HEK293 (cell line): ENCODE measurements around the gene KIAA1328.

Experiments
- KLF8 ChIP-seq: fragments of 450-650 bp; formaldehyde crosslinking; IDR thresholded peaks from 2 replicates; pipeline ENCODE4 v1.5.1; 2016; ENCODE audit warnings: missing biosample characterization, missing genetic modification characterization
- ZBTB1 ChIP-seq: fragments of 450-650 bp; formaldehyde crosslinking; IDR thresholded peaks from 2 replicates; pipeline ENCODE4 v1.5.1; 2016; ENCODE audit warnings: missing biosample characterization, missing genetic modification characterization
- ZFP3 ChIP-seq: fragments of 450-650 bp; formaldehyde crosslinking; IDR thresholded peaks from 2 replicates; pipeline ENCODE4 v1.5.1; 2016; ENCODE audit warnings: low read depth, missing biosample characterization, missing genetic modification characterization
- ZNF10 ChIP-seq: fragments of 450-650 bp; formaldehyde crosslinking; IDR thresholded peaks from 2 replicates; pipeline ENCODE4 v1.5.1; 2017; ENCODE audit warnings: missing biosample characterization, missing genetic modification characterization
- ZNF239 ChIP-seq: fragments of 450-650 bp; formaldehyde crosslinking; IDR thresholded peaks from 2 replicates; pipeline ENCODE4 v1.5.1; 2016; ENCODE audit warnings: missing biosample characterization, missing genetic modification characterization
- ZNF24 ChIP-seq: fragments of 450-650 bp; formaldehyde crosslinking; IDR thresholded peaks from 2 replicates; pipeline ENCODE4 v1.5.1; 2016; ENCODE audit warnings: missing biosample characterization, missing genetic modification characterization
- ZNF530 ChIP-seq: fragments of 450-650 bp; formaldehyde crosslinking; IDR thresholded peaks from 2 replicates; pipeline ENCODE4 v1.5.1; 2016; ENCODE audit warnings: low read depth, missing biosample characterization, missing genetic modification characterization
- ZNF600 ChIP-seq: fragments of 450-650 bp; formaldehyde crosslinking; IDR thresholded peaks from 2 replicates; pipeline ENCODE4 v1.5.1; 2016; ENCODE audit warnings: missing biosample characterization, missing genetic modification characterization
- ZNF645 ChIP-seq: fragments of 450-650 bp; formaldehyde crosslinking; IDR thresholded peaks from 2 replicates; pipeline ENCODE4; 2016; ENCODE audit warnings: missing biosample characterization, missing genetic modification characterization
- ZNF747 ChIP-seq: fragments of 450-650 bp; formaldehyde crosslinking; IDR thresholded peaks from 2 replicates; pipeline ENCODE4 v1.5.1; 2016; ENCODE audit warnings: missing biosample characterization, missing genetic modification characterization
- ZNF777 ChIP-seq: fragments of 450-650 bp; formaldehyde crosslinking; IDR thresholded peaks from 2 replicates; pipeline ENCODE4 v1.5.1; 2017; ENCODE audit warnings: missing biosample characterization, missing genetic modification characterization, borderline replicate concordance
- TF ChIP-seq, protein P1 (sequence below): fragments of 450-650 bp; formaldehyde crosslinking; IDR thresholded peaks from 2 replicates; pipeline ENCODE4 v1.5.1; 2016; ENCODE audit warnings: missing biosample characterization, missing genetic modification characterization
- TF ChIP-seq, protein P2 (sequence below): fragments of 450-650 bp; formaldehyde crosslinking; IDR thresholded peaks from 2 replicates; pipeline ENCODE4 v1.5.0; 2017; ENCODE audit warnings: missing biosample characterization, missing genetic modification characterization, borderline replicate concordance
- TF ChIP-seq, protein P3 (sequence below): fragments of 450-650 bp; formaldehyde crosslinking; conservative IDR thresholded peaks from 2 replicates; pipeline ENCODE4 v1.5.1; 2016; ENCODE audit warnings: low read depth, missing biosample characterization, missing genetic modification characterization

DNA sequence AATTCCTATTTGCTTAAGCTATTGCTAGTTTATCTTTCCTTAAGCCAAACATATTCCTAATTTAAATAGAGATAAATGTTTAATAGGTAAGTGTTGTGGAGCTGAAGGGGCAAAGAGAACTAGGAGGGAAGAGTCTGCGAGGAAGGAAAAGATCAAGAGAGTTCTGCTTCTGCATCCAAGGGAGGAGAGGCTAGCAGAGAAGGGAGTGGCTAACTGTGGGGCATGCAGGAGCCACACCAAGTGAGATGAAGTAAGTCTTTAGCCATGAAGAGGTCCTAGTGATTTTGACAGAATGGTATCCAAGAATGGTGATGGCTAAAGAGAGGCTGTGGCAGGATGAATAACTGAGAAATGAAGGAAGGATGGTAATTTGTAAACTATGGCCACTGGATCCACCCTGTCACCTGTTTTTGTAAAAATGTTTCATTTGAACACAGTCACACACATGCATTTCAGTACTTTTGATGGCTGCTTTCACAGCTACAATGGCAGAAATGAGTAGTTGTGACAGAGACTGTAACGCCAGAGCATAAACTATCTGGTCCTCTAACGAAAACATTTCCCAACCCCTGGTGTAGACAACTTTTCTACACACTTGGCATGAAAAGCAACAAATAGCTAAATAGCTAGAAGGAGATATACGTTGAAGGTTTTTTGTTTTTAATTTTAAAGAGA is 15.7 kb upstream of the KIAA1328 start:
- TF ChIP-seq ZNF645 (tag by site-specific recombination), result no peak
- TF ChIP-seq, protein P1, sequence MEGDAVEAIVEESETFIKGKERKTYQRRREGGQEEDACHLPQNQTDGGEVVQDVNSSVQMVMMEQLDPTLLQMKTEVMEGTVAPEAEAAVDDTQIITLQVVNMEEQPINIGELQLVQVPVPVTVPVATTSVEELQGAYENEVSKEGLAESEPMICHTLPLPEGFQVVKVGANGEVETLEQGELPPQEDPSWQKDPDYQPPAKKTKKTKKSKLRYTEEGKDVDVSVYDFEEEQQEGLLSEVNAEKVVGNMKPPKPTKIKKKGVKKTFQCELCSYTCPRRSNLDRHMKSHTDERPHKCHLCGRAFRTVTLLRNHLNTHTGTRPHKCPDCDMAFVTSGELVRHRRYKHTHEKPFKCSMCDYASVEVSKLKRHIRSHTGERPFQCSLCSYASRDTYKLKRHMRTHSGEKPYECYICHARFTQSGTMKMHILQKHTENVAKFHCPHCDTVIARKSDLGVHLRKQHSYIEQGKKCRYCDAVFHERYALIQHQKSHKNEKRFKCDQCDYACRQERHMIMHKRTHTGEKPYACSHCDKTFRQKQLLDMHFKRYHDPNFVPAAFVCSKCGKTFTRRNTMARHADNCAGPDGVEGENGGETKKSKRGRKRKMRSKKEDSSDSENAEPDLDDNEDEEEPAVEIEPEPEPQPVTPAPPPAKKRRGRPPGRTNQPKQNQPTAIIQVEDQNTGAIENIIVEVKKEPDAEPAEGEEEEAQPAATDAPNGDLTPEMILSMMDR (tag by site-specific recombination), result no peak
- TF ChIP-seq, protein P2, sequence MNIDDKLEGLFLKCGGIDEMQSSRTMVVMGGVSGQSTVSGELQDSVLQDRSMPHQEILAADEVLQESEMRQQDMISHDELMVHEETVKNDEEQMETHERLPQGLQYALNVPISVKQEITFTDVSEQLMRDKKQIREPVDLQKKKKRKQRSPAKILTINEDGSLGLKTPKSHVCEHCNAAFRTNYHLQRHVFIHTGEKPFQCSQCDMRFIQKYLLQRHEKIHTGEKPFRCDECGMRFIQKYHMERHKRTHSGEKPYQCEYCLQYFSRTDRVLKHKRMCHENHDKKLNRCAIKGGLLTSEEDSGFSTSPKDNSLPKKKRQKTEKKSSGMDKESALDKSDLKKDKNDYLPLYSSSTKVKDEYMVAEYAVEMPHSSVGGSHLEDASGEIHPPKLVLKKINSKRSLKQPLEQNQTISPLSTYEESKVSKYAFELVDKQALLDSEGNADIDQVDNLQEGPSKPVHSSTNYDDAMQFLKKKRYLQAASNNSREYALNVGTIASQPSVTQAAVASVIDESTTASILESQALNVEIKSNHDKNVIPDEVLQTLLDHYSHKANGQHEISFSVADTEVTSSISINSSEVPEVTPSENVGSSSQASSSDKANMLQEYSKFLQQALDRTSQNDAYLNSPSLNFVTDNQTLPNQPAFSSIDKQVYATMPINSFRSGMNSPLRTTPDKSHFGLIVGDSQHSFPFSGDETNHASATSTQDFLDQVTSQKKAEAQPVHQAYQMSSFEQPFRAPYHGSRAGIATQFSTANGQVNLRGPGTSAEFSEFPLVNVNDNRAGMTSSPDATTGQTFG, result no peak
- no peak for TF ChIP-seq ZNF10 (tag by site-specific recombination)
- no peak for TF ChIP-seq ZBTB1 (tag by site-specific recombination)
- no peak for TF ChIP-seq ZNF777 (tag by site-specific recombination)
- TF ChIP-seq KLF8, result no peak
- no peak for TF ChIP-seq ZNF239 (tag by site-specific recombination)
- TF ChIP-seq ZNF747 (tag by site-specific recombination), result no peak
- no peak for TF ChIP-seq ZNF24 (tag by site-specific recombination)
- TF ChIP-seq, protein P3, sequence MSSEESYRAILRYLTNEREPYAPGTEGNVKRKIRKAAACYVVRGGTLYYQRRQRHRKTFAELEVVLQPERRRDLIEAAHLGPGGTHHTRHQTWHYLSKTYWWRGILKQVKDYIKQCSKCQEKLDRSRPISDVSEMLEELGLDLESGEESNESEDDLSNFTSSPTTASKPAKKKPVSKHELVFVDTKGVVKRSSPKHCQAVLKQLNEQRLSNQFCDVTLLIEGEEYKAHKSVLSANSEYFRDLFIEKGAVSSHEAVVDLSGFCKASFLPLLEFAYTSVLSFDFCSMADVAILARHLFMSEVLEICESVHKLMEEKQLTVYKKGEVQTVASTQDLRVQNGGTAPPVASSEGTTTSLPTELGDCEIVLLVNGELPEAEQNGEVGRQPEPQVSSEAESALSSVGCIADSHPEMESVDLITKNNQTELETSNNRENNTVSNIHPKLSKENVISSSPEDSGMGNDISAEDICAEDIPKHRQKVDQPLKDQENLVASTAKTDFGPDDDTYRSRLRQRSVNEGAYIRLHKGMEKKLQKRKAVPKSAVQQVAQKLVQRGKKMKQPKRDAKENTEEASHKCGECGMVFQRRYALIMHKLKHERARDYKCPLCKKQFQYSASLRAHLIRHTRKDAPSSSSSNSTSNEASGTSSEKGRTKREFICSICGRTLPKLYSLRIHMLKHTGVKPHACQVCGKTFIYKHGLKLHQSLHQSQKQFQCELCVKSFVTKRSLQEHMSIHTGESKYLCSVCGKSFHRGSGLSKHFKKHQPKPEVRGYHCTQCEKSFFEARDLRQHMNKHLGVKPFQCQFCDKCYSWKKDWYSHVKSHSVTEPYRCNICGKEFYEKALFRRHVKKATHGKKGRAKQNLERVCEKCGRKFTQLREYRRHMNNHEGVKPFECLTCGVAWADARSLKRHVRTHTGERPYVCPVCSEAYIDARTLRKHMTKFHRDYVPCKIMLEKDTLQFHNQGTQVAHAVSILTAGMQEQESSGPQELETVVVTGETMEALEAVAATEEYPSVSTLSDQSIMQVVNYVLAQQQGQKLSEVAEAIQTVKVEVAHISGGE (tag by site-specific recombination), result no peak
- TF ChIP-seq ZNF600 (tag by site-specific recombination), result no peak
- TF ChIP-seq ZFP3, result no peak
- no peak for TF ChIP-seq ZNF530 (tag by site-specific recombination)
